Fibroblast of lung (primary cell): ENCODE results near the gene SERPINB11. TPM values are rescaled to one million over a fixed set of nuclear protein-coding genes. Genes with fewer than 3 reads are reported as not detected.

ENCODE experiments used
- DNase-seq, 2 donors: peaks; one replicate each; pipeline versions ENCODE4 v3.0.0 to v3.0.0-alpha.2; 2010; ENCODE audit warnings: low read depth in 2 of 2
- H2AFZ ChIP-seq: 2 replicates; pipeline ENCODE4 v1.5.1; 2012; ENCODE audit warnings: low read length, control low read depth, inconsistent platforms
- H3K27ac ChIP-seq: 2 replicates; pipeline ENCODE4 v1.5.1; 2011; ENCODE audit warnings: low read length, control low read depth; ENCODE audit not compliant: insufficient read depth
- H3K27me3 ChIP-seq: 2 replicates; pipeline ENCODE4 v1.5.1; 2011; ENCODE audit warnings: mild to moderate bottlenecking, low read length; ENCODE audit not compliant: control insufficient read depth, insufficient read depth
- H3K36me3 ChIP-seq: 2 replicates; pipeline ENCODE4 v1.5.1; 2011; ENCODE audit warnings: low read length; ENCODE audit not compliant: control insufficient read depth, insufficient read depth
- H3K4me1 ChIP-seq: 2 replicates; pipeline ENCODE4 v1.5.1; 2011; ENCODE audit warnings: low read length; ENCODE audit not compliant: control insufficient read depth, insufficient read depth; ENCODE audit errors: extremely low read depth
- H3K4me2 ChIP-seq: 2 replicates; pipeline ENCODE4 v1.5.1; 2011; ENCODE audit warnings: low read length, control low read depth; ENCODE audit not compliant: insufficient read depth; ENCODE audit errors: extremely low read depth
- H3K4me3 ChIP-seq, 4 experiments: fragments of 200-600 bp in 1 of 4; sonication (generic) in 1 of 4; replicated peaks in 1 of 4; 2 replicates each; pipeline ENCODE4 v1.5.1; 2011 to 2016; ENCODE audit warnings: low read length in 4 of 4, low read depth in 3 of 4, mild to moderate bottlenecking in 3 of 4, control low read depth in 2 of 4, inconsistent platforms in 1 of 4, mixed read lengths in 1 of 4; ENCODE audit not compliant: insufficient read depth in 1 of 4; ENCODE audit errors: control extremely low read depth in 1 of 4
- H3K79me2 ChIP-seq: 2 replicates; pipeline ENCODE4 v1.5.1; 2012; ENCODE audit warnings: mild to moderate bottlenecking, low read length, inconsistent platforms; ENCODE audit not compliant: control insufficient read depth, insufficient read depth
- H3K9ac ChIP-seq: 2 replicates; pipeline ENCODE4 v1.5.1; 2011; ENCODE audit warnings: mild to moderate bottlenecking, low read length, control low read depth; ENCODE audit not compliant: insufficient read depth
- H3K9me3 ChIP-seq: 2 replicates; pipeline ENCODE4 v1.5.1; 2012; ENCODE audit warnings: low read depth, low read length; ENCODE audit not compliant: control insufficient read depth, insufficient read depth
- H4K20me1 ChIP-seq: 2 replicates; pipeline ENCODE4 v1.5.1; 2011; ENCODE audit warnings: low read length; ENCODE audit not compliant: control insufficient read depth, insufficient read depth; ENCODE audit errors: extremely low read depth
- EZH2 ChIP-seq: IDR thresholded peaks from 2 replicates; pipeline ENCODE4 v1.5.1; 2012; ENCODE audit warnings: low read length, control low read depth, mild to moderate bottlenecking; ENCODE audit errors: missing control alignments
- polyA plus RNA-seq, 2 donors: library from polyadenylated mRNA; depleted of rRNA in 1 of 2; stranded (reverse) in 1 of 2; unstranded in 1 of 2; fragments of >200 nt; gene quantifications; 2 replicates each; pipeline ENCODE4 v1.2.1, GENCODE V29; 2011 to 2012; ENCODE audit warnings: missing spikeins in 1 of 2
- total RNA-seq: library from RNA; depleted of rRNA; stranded (reverse); fragments of >200 nt; gene quantifications from 2 replicates; pipeline ENCODE4 v1.2.1, GENCODE V29; 2014
- TF ChIP-seq, protein P1 (sequence below), 2 donors: IDR thresholded peaks in 1 of 2; conservative IDR thresholded peaks in 1 of 2; 1 replicate in 1 of 2; 2 replicates in 1 of 2; pipeline ENCODE4 v1.5.1; 2011 to 2012; ENCODE audit warnings: low read length in 2 of 2, control low read depth in 1 of 2, inconsistent platforms in 1 of 2, low read depth in 1 of 2, mild to moderate bottlenecking in 1 of 2

SERPINB11 gene
- total and polyA plus RNA-seq, 2 donors (not counting 1 experiment from before 2014, with no cell fraction given), result not detected

DNA sequence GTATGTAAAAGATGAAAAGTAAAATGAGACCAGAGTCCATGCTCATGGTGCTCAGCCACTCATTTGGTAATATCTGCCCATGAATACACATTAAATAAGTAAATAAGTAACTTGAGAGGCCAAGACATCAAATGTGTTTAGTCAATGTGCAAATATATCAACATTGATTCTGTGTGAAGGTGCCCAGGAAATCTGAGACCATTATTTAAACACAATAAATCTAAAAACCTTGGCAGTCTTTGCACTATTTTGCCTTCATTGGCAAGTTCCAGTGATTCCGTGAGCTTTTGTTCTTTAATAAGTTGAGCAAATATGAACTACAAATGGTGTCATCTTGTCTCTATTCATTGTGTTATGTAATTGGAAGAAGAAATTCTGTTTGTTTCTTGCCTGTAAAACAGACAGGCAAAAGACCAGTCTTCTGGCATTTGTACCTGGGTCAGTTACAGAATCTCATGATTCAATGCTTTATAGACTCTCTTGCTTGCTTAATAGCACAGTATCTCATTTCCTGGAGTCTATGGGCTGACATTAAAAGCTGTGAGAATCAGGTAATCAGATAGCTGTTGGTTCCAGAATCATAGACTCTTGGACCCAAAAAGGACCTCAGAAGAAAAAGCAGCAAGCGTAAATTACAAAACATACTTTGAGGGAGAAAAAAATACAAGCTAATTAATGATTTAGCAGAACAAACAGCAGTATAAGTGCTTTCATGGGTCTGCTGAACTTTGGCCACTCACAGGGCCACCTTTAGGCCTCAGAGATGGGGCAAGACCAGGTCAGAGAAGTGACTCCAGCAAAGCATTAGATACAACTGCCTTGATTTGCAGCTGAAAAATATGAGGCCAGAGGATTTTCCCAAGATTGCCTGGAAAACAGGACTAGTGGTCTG lies 21.1 kb upstream of the SERPINB11 start:
- Histone ChIP-seq H3K36me3 (no peaks in the 10 kb centered on the region), H3K9me3 (no peaks in the 10 kb centered on the region), H3K79me2 (no peaks in the 10 kb centered on the region), H3K4me1 (no peaks in the 10 kb centered on the region), H3K27me3 (no peaks in the 10 kb centered on the region), H3K27ac (no peak overlapping the region), H2AFZ (no peak overlapping the region), H3K9ac (no peak overlapping the region), H4K20me1 (no peaks in the 10 kb centered on the region), H3K4me2 (no peak overlapping the region), H3K4me3 (no peak overlapping the region)
- no peak for DNase-seq
- TF ChIP-seq, protein P1, sequence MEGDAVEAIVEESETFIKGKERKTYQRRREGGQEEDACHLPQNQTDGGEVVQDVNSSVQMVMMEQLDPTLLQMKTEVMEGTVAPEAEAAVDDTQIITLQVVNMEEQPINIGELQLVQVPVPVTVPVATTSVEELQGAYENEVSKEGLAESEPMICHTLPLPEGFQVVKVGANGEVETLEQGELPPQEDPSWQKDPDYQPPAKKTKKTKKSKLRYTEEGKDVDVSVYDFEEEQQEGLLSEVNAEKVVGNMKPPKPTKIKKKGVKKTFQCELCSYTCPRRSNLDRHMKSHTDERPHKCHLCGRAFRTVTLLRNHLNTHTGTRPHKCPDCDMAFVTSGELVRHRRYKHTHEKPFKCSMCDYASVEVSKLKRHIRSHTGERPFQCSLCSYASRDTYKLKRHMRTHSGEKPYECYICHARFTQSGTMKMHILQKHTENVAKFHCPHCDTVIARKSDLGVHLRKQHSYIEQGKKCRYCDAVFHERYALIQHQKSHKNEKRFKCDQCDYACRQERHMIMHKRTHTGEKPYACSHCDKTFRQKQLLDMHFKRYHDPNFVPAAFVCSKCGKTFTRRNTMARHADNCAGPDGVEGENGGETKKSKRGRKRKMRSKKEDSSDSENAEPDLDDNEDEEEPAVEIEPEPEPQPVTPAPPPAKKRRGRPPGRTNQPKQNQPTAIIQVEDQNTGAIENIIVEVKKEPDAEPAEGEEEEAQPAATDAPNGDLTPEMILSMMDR (conservative IDR thresholded peaks at IDR 0.05 in 1 of 2, IDR thresholded peaks at IDR 0.05 in 1 of 2; ENCODE audit: low read depth in 1 of 2, low read length in 2 of 2), result no peak
- TF ChIP-seq EZH2, result no peak

DNA sequence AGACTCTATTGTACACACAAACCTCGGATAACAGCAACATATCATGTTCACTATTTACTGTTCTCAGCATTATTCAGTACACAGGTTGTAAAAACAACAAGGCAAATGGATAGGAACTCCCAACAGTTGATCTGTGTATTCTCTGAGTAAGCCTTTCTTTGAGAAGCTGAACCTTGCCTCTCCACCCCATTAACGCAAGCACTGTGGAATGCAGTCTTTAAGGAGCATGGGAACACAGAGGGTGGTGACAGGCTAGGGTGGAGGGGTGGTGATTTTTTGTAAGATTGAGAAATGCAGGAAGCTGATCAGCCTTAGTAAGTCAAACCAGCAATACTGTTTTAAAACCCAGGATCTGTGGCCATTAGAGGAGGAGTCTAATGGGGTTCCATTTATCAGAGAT lies 19.6 kb upstream of the SERPINB11 start:
- DNase-seq, result peak; percentile 80 to 90
- Histone ChIP-seq H3K27ac (peak overlapping the region; percentile 52), H3K4me2 (peak overlapping the region; percentile 27), H3K9ac (no peak overlapping the region), H3K9me3 (no peaks in the 10 kb centered on the region), H3K4me1 (no peaks in the 10 kb centered on the region), H3K36me3 (no peaks in the 10 kb centered on the region), H2AFZ (peak overlapping the region; percentile 45), H3K79me2 (no peaks in the 10 kb centered on the region), H3K27me3 (no peaks in the 10 kb centered on the region), H3K4me3 (no peak overlapping the region), H4K20me1 (no peaks in the 10 kb centered on the region)
- TF ChIP-seq, protein P1 (conservative IDR thresholded peaks at IDR 0.05 in 1 of 2, IDR thresholded peaks at IDR 0.05 in 1 of 2; ENCODE audit: low read depth in 1 of 2, low read length in 2 of 2), result no peak
- no peak for TF ChIP-seq EZH2

DNA sequence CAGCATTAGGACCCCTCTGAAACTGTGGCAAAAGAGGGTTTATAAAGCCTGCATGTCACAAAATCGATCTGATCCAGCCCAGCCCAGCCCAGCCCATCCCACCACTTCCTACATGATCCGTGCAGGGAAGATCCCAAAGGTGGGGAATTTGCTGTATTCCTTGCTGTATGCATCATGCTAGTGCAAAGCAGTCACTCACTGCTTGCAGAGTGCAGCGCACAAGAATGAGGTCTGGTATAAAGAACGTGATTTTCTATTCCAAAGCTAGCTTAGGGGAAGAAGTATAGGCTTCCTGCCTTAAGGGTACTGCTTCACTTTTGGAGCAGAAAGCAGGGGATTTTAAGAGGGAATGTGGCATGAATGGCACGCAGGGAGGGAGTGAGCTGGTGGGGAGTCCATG lies 18.9 kb upstream of the SERPINB11 start:
- H3K9ac ChIP-seq, result no peak overlapping the region

More for the DNA sequence above, 18.9 kb upstream of the SERPINB11 start:
- H4K20me1 ChIP-seq, result no peaks in the 10 kb centered on the region
- no peak overlapping the region for H2AFZ ChIP-seq
- TF ChIP-seq, protein P1 (conservative IDR thresholded peaks at IDR 0.05 in 1 of 2, IDR thresholded peaks at IDR 0.05 in 1 of 2; ENCODE audit: low read depth in 1 of 2, low read length in 2 of 2), result no peak
- TF ChIP-seq EZH2, result no peak
- H3K79me2 ChIP-seq, result no peaks in the 10 kb centered on the region
- no peaks in the 10 kb centered on the region for H3K4me1 ChIP-seq
- H3K27me3 ChIP-seq, result no peaks in the 10 kb centered on the region
- H3K4me3 ChIP-seq, result no peak overlapping the region
- no peaks in the 10 kb centered on the region for H3K36me3 ChIP-seq
- no peaks in the 10 kb centered on the region for H3K9me3 ChIP-seq
- no peak overlapping the region for H3K4me2 ChIP-seq
- DNase-seq, result no peak
- H3K27ac ChIP-seq, result peak overlapping the region; percentile 43
